Neural cell (in vitro differentiated cells): Measurements from ENCODE around the gene TAF8.

Experiments used
- CTCF ChIP-seq: fragments of 450-650 bp; IDR thresholded peaks from 2 replicates; pipeline ENCODE4 v1.5.1; 2014; ENCODE audit warnings: antibody characterized with exemption, mild to moderate bottlenecking, moderate library complexity; ENCODE audit not compliant: poor library complexity, severe bottlenecking
- EZH2 ChIP-seq: fragments of 200-600, 300-800 bp; shearing (Covaris generic), sonication (generic); IDR thresholded peaks from 2 replicates; pipeline ENCODE4 v1.6.1; 2014; ENCODE audit warnings: antibody characterized with exemption, low read length, borderline replicate concordance, mild to moderate bottlenecking; ENCODE audit not compliant: insufficient read depth, poor library complexity, severe bottlenecking
- SMC3 ChIP-seq: fragments of 450-650 bp; conservative IDR thresholded peaks from 2 replicates; pipeline ENCODE4 v1.6.1; 2014; ENCODE audit warnings: antibody characterized with exemption, mild to moderate bottlenecking, moderate library complexity; ENCODE audit not compliant: poor library complexity

- no peak for TF ChIP-seq CTCF
- TF ChIP-seq SMC3, result no peak
- TF ChIP-seq EZH2, result no peak
Observed at GRCh38 chr6:42049116-42049809, 1.1 kb upstream of the TAF8 start.
